HG02938 (cell line): ENCODE data around the gene POLG.

Source experiments
- ATAC-seq: cut with Tn5 transposase; IDR thresholded peaks from one replicate; pipeline ENCODE4 v1.9.1; 2021; ENCODE audit warnings: mild to moderate bottlenecking, moderate library complexity; ENCODE audit not compliant: unreplicated experiment

Gene POLG

GRCh38 chr15:89356634-89357298 lies 22.1 kb upstream of the POLG start:
- no peak for ATAC-seq

GRCh38 chr15:89353991-89354390 lies 19.4 kb upstream of the POLG start:
- no peak for ATAC-seq

- no peak for ATAC-seq
These were observed 17.9 kb upstream of the POLG start for GRCh38 chr15:89352476-89352875.

- ATAC-seq: no peak
These were observed 14.6 kb upstream of the POLG start for GRCh38 chr15:89349206-89349558.

GRCh38 chr15:89346516-89347231 lies 12.1 kb upstream of the POLG start:
- no peak for ATAC-seq

GRCh38 chr15:89345248-89345647 lies 10.6 kb upstream of the POLG start:
- no peak for ATAC-seq

GRCh38 chr15:89342840-89343239 lies 8.2 kb upstream of the POLG start:
- ATAC-seq: no peak

GRCh38 chr15:89341316-89342005 lies 6.8 kb upstream of the POLG start:
- no peak for ATAC-seq

- ATAC-seq: no peak
These were observed 5.9 kb upstream of the POLG start for GRCh38 chr15:89340573-89340972.

GRCh38 chr15:89338036-89338435 lies 3.4 kb upstream of the POLG start:
- no peak for ATAC-seq

GRCh38 chr15:89335298-89336041 lies 846 bp upstream of the POLG start:
- peak; percentile 20 for ATAC-seq

- peak; percentile 21 for ATAC-seq
These were observed 590 bp downstream of the POLG start for GRCh38 chr15:89333959-89334509.

GRCh38 chr15:89333011-89333860 lies 1.4 kb downstream of the POLG start:
- ATAC-seq: no peak

GRCh38 chr15:89332446-89332845 lies 2.2 kb downstream of the POLG start:
- no peak for ATAC-seq

GRCh38 chr15:89330881-89331595 lies 3.6 kb downstream of the POLG start:
- ATAC-seq: no peak

GRCh38 chr15:89330119-89330518 lies 4.5 kb downstream of the POLG start:
- no peak for ATAC-seq

- no peak for ATAC-seq
These were observed 5.1 kb downstream of the POLG start for GRCh38 chr15:89329329-89330084.

- no peak for ATAC-seq
These were observed 6.0 kb downstream of the POLG start for GRCh38 chr15:89328398-89329254.
